IPS-20b (cell line): Measurements from ENCODE around the gene ITGA11.

Experiments
- H3K27ac ChIP-seq: one replicate; pipeline ENCODE4 v1.5.1; 2013; ENCODE audit warnings: low read length
- H3K27me3 ChIP-seq: 2 replicates; pipeline ENCODE4 v1.6.1; 2013; ENCODE audit warnings: mild to moderate bottlenecking, low read length, inconsistent platforms; ENCODE audit not compliant: insufficient read depth
- H3K36me3 ChIP-seq: 2 replicates; pipeline ENCODE4 v1.6.1; 2013; ENCODE audit warnings: low read depth, mild to moderate bottlenecking, inconsistent platforms, low read length, moderate library complexity; ENCODE audit not compliant: insufficient read depth
- H3K4me1 ChIP-seq: 2 replicates; pipeline ENCODE4 v1.6.1; 2013; ENCODE audit warnings: mild to moderate bottlenecking, control low read depth, inconsistent platforms, low read length, moderate library complexity; ENCODE audit not compliant: insufficient read depth
- H3K4me3 ChIP-seq: 2 replicates; pipeline ENCODE4 v1.5.1; 2013; ENCODE audit warnings: mild to moderate bottlenecking, low read length, inconsistent platforms
- H3K9ac ChIP-seq: 2 replicates; pipeline ENCODE4 v1.6.1; 2013; ENCODE audit warnings: low read depth, mild to moderate bottlenecking, inconsistent platforms, low read length, moderate library complexity
- H3K9me3 ChIP-seq: 2 replicates; pipeline ENCODE4 v1.6.1; 2013; ENCODE audit warnings: mild to moderate bottlenecking, low read depth, low read length, inconsistent platforms; ENCODE audit not compliant: insufficient read depth

Gene ITGA11

GRCh38 chr15:68336516-68336915 lies 95.4 kb downstream of the ITGA11 start:
- peaks cover 5% of the 10 kb centered on the region; the same call in 1 of the 2 replicates for H3K4me1 ChIP-seq
- H3K4me3 ChIP-seq = no peak overlapping the region
- peaks cover 2% of the 10 kb centered on the region; the same call in 1 of the 2 replicates for H3K27me3 ChIP-seq
- no peak overlapping the region for H3K9ac ChIP-seq
- H3K9me3 ChIP-seq = no peaks in the 10 kb centered on the region
- no peak overlapping the region for H3K27ac ChIP-seq
- no peaks in the 10 kb centered on the region for H3K36me3 ChIP-seq

- Histone ChIP-seq H3K4me3 (no peak overlapping the region), H3K9me3 (no peaks in the 10 kb centered on the region), H3K36me3 (no peaks in the 10 kb centered on the region), H3K9ac (no peak overlapping the region), H3K27me3 (peaks cover 5% of the 10 kb centered on the region; the same call in 1 of the 2 replicates), H3K4me1 (peaks cover 14% of the 10 kb centered on the region; the same call in 1 of the 2 replicates), H3K27ac (no peak overlapping the region)
Observed at GRCh38 chr15:68335655-68336054, 96.3 kb downstream of the ITGA11 start.

DNA sequence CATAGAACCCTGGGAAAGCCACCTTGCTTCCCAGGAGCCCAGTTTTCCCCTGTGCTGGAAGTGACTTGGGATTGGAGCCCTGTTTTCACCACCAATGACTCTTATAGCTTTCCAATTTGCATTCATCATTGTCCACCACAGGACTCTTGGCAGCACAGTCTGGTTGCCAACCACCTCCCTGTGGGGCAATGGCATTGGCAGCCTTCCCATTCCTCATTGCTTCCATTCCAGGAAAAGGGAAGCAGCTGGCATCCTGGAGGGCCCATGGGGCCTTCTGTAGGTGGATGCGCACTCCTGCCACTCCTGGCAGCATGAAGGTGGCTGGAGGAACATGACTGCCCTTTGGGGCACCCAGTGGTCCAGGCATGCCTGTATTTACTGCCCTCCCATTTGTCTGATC lies 96.7 kb downstream of the ITGA11 start:
- H3K27ac ChIP-seq = no peak overlapping the region

DNA sequence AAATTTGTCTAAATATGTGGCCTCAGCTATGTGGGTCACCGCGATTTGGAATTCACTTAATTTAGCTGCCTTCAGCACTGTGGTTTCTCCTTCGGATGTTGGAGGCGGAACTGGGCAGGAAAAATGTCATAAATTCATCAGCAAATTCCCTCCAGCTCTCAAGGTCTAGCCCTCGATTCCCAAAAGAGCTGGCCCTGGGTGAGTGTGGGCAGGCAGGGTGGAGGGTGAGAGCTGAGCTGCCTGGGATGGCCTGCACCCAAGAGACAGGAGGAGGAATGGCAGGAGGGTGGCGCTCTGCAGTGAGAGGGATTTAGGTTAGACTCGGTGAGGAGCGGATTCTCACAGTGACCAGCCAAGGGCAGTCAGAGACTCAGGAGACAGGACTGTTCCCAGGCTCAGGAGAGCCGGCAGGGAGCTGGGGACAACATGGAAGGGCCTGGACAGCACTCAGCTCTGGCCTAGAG lies 97.3 kb downstream of the ITGA11 start:
- peaks cover 23% of the 10 kb centered on the region; the same call in 1 of the 2 replicates for H3K4me1 ChIP-seq
- H3K4me3 ChIP-seq = no peak overlapping the region
- H3K27me3 ChIP-seq = peaks cover 5% of the 10 kb centered on the region; the same call in 1 of the 2 replicates
- no peak overlapping the region for H3K9ac ChIP-seq
- H3K9me3 ChIP-seq = no peaks in the 10 kb centered on the region
- no peak overlapping the region for H3K27ac ChIP-seq
- no peaks in the 10 kb centered on the region for H3K36me3 ChIP-seq

More for the DNA sequence above, 96.7 kb downstream of the ITGA11 start:
- no peaks in the 10 kb centered on the region for H3K36me3 ChIP-seq
- peaks cover 5% of the 10 kb centered on the region; the same call in 1 of the 2 replicates for H3K27me3 ChIP-seq
- no peak overlapping the region for H3K4me3 ChIP-seq
- peaks cover 18% of the 10 kb centered on the region; the same call in 1 of the 2 replicates for H3K4me1 ChIP-seq
- H3K9me3 ChIP-seq = no peaks in the 10 kb centered on the region
- H3K9ac ChIP-seq = no peak overlapping the region

DNA sequence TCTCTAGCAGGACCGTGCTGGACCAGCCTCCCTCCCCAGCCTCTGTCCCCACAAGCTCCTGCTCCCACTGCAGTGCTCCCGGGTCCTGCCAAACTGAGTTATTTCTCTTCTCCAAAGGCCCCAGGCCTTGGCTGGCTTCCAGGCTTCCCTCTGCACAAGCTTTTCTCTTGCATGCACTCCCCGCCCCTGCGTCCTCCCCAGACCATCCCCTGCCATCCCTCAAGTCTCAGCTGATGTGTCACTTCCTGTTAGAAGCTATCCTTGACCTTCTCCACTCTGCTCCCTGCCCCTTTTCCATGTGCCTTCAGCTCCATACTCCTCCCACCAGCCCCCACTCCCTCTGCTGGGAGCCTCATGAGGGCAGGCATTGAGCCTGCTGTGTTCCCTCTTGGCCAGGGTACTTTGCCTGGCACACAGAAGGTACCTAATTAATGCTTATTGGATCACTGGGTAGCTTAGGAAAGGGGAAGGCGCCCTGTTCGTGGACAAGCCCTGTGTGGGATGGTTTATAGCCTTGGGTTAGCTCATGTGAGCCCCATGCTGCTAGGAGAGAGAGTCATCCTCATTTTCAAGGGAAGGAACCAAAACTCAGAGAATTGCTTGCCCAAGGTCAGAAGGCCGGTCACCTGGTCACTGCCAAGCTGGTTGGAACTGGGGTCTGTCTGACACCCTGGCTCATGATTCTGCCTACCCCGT lies 98.0 kb downstream of the ITGA11 start:
- Histone ChIP-seq H3K27me3 (peaks cover 11% of the 10 kb centered on the region; the same call in 1 of the 2 replicates), H3K4me3 (no peak overlapping the region), H3K36me3 (no peaks in the 10 kb centered on the region), H3K27ac (no peak overlapping the region), H3K9ac (no peak overlapping the region), H3K4me1 (peaks cover 26% of the 10 kb centered on the region; the same call in 1 of the 2 replicates), H3K9me3 (no peaks in the 10 kb centered on the region)

DNA sequence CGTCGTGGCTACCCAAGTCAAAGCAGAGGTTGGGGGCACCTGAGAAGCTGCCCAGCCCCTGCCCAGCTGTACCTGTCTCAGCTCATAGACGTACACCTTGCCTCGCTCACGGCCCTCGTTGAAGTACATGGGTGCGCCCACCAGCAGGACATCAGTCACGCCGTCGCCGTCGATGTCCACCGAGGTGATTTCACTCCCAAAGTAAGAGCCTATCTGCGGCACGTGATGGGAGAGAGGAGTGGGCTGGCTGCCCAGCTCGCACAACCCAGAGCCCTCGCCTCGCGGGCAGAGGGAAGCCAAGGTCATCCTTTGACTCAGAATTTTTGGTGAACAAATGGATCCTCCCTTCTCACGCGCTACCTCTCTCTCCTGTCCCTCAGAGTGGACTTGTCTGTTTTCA lies 99.7 kb downstream of the ITGA11 start:
- peaks cover 15% of the 10 kb centered on the region; the same call in 1 of the 2 replicates for H3K27me3 ChIP-seq
- H3K4me1 ChIP-seq = peaks cover 33% of the 10 kb centered on the region; the same call in 1 of the 2 replicates
- H3K36me3 ChIP-seq = no peaks in the 10 kb centered on the region
- no peak overlapping the region for H3K9ac ChIP-seq
- H3K27ac ChIP-seq = no peak overlapping the region
- no peaks in the 10 kb centered on the region for H3K9me3 ChIP-seq
- no peak overlapping the region for H3K4me3 ChIP-seq

DNA sequence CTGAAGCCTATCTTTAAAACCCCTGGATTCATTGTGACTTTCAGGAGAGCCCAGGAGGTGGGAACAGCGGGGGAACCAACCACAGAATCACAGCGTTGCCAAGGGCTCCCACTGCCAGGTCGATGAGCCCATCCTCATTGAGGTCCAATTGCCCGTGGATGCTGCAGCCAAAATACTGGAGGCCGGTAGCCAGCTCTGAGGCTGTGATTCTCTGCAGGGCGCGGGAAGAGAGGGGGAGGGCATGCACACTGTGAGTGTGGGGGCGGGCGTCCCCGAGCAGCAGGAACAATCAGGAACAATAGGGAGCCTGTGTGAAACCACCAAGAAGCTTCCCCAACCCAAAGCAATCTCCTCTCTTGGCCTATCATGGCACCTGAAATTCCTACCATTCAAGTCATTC lies 101.1 kb downstream of the ITGA11 start:
- Histone ChIP-seq H3K9ac (peak overlapping the region; percentile 11; the same call in 1 of the 2 replicates), H3K36me3 (no peaks in the 10 kb centered on the region), H3K4me3 (peak overlapping the region; percentile 38; the same call in 1 of the 2 replicates), H3K27me3 (peaks cover 15% of the 10 kb centered on the region; the same call in 1 of the 2 replicates), H3K4me1 (peaks cover 34% of the 10 kb centered on the region; the same call in 1 of the 2 replicates), H3K27ac (no peak overlapping the region), H3K9me3 (no peaks in the 10 kb centered on the region)

DNA sequence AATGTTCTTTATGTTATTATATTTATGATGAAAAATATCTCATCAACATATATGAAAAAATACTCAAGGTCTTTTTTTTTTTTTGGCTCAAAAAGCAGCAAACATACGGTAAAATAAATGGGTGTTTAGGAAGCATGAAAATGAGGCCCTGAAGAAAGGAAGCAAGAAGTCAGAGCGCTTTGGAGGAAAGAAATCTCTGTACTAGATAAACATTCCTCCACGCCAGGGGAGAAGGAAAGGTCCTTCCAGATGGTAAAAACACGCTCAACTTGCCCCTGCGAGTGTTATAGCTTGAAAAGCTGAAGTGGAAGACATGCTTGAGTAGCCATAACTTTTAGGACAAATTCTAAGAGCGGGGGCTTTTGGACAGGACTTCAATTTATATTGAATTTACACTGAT lies 101.5 kb downstream of the ITGA11 start:
- no peak overlapping the region for H3K27ac ChIP-seq
- no peaks in the 10 kb centered on the region for H3K9me3 ChIP-seq
- peaks cover 15% of the 10 kb centered on the region; the same call in 1 of the 2 replicates for H3K27me3 ChIP-seq
- peak overlapping the region; percentile 38; the same call in 1 of the 2 replicates for H3K4me3 ChIP-seq
- peak overlapping the region; percentile 11; the same call in 1 of the 2 replicates for H3K9ac ChIP-seq
- no peaks in the 10 kb centered on the region for H3K36me3 ChIP-seq
- peaks cover 34% of the 10 kb centered on the region; the same call in 1 of the 2 replicates for H3K4me1 ChIP-seq

GRCh38 chr15:68328964-68329363 lies 103.0 kb downstream of the ITGA11 start:
- peaks cover 34% of the 10 kb centered on the region; the same call in 1 of the 2 replicates for H3K4me1 ChIP-seq
- peaks cover 15% of the 10 kb centered on the region; the same call in 1 of the 2 replicates for H3K27me3 ChIP-seq
- H3K36me3 ChIP-seq = no peaks in the 10 kb centered on the region

DNA sequence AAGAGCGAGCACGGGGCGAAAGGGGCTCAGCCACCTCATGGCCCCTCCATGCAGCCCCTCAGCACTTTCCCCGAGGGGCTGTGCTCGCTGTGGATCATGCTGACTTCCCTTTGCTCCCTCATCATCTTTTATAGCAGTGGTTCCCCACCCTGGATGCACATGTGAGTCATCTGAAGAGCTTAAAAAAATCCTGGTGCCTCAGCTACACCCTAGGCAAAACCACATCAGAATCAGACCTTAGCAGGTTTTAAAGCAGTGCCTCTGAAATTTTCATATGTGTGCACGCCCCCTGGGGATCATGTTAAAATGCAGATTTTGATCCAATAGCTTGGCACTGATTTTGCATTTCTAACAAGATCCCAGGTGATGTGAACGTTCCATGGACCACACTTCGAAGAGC lies 103.5 kb downstream of the ITGA11 start:
- Histone ChIP-seq H3K9ac (no peak overlapping the region), H3K27me3 (peaks cover 15% of the 10 kb centered on the region; the same call in 1 of the 2 replicates), H3K9me3 (no peaks in the 10 kb centered on the region), H3K4me3 (no peak overlapping the region), H3K36me3 (no peaks in the 10 kb centered on the region), H3K4me1 (peaks cover 34% of the 10 kb centered on the region; the same call in 1 of the 2 replicates), H3K27ac (no peak overlapping the region)

More at GRCh38 chr15:68328964-68329363, 103.0 kb downstream of the ITGA11 start:
- H3K27ac ChIP-seq = no peak overlapping the region
- no peak overlapping the region for H3K4me3 ChIP-seq
- H3K9me3 ChIP-seq = no peaks in the 10 kb centered on the region
- H3K9ac ChIP-seq = no peak overlapping the region

GRCh38 chr15:68326711-68327354 lies 105.1 kb downstream of the ITGA11 start:
- no peaks in the 10 kb centered on the region for H3K9me3 ChIP-seq
- H3K9ac ChIP-seq = no peak overlapping the region
- no peak overlapping the region for H3K27ac ChIP-seq
- peaks cover 34% of the 10 kb centered on the region; the same call in 1 of the 2 replicates for H3K4me1 ChIP-seq
- H3K27me3 ChIP-seq = peaks cover 15% of the 10 kb centered on the region; the same call in 1 of the 2 replicates
- H3K36me3 ChIP-seq = no peaks in the 10 kb centered on the region
- no peak overlapping the region for H3K4me3 ChIP-seq
